ENCODE results near the gene SAXO1.
"Not testable (repeated sequence)": the region's sequence is repeated elsewhere in the genome, so short reads cannot be mapped to it uniquely, and the experiment has no call there.

SAXO1 gene

DNA sequence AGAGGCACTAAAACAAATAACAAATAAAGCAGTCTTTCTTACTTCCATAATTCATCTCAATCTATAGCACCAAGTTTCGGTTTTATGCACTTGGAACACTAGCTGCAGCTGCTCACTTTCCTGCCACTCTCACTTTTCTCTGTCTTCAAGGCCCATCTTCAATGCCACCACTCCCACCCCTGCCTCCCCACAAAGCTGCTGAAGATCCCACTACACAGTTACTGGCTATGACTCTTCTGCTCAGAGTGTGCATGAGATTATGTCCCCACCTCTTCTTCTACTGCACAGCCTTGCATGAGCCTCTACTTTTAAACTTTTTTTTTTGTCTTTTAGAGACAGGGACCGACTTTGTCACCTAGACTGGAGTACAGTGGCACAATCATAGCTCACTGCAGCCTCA, 77.4 kb downstream of the SAXO1 start:
- Mint-ChIP-seq H3K27me3 (peaks cover 8% of the 10 kb centered on the region), H3K4me3 (no peak overlapping the region), H3K27ac (no peak overlapping the region), H3K36me3 (no peaks in the 10 kb centered on the region), H3K4me1 (ENCODE audit: low read depth) (no peaks in the 10 kb centered on the region), H3K9me3 (ENCODE audit: low read depth) (no peaks in the 10 kb centered on the region)

DNA sequence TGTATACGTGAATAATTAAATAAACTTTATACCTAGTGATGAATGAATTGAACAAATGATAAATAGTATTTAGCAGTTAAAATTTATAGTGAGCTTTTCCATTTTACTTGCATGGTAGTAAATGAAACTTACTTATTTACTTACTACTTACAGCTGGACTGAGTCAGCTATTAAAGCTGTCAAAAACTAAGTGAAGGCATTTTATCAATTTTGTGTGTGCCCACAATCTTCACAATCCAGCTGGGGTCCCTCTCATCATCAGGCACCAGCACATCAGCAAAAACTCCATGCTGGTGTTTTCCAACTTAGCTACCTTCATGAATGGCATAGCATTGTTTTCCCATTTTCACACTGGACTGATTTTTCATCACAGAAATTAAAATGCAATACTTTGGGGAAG, 81.1 kb downstream of the SAXO1 start:
- H3K27ac Mint-ChIP-seq = no peak overlapping the region
- H3K9me3 Mint-ChIP-seq (ENCODE audit: low read depth) = no peaks in the 10 kb centered on the region
- H3K4me3 Mint-ChIP-seq = no peak overlapping the region
- peaks cover 4% of the 10 kb centered on the region for H3K27me3 Mint-ChIP-seq
- H3K36me3 Mint-ChIP-seq = no peaks in the 10 kb centered on the region
- H3K4me1 Mint-ChIP-seq (ENCODE audit: low read depth) = no peaks in the 10 kb centered on the region

DNA sequence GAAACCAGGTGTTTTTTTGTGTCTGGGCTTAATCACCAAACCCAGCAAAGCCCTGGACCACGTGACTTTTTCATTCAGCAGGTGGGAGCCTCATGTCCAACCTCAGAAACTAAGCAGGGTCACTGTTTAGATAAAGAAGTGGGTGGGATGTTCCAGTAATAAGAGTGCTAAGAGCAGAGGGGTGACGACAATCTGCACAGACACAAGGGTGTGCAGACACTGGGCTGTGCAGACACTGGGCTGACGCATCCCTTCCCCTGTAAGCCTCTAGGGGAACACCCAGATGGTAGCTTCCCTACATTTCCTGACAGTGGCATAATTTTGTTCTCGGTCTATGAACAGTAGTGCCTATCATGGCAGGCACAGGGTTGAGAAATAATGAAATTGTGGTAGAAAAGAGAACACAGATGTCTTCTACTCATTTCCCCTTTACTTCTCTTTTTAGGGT, 85.1 kb downstream of the SAXO1 start:
- Mint-ChIP-seq H3K36me3 (no peaks in the 10 kb centered on the region), H3K9me3 (ENCODE audit: low read depth) (no peaks in the 10 kb centered on the region), H3K27me3 (peaks cover 1% of the 10 kb centered on the region), H3K4me1 (ENCODE audit: low read depth) (no peaks in the 10 kb centered on the region), H3K4me3 (no peak overlapping the region), H3K27ac (no peak overlapping the region)

DNA sequence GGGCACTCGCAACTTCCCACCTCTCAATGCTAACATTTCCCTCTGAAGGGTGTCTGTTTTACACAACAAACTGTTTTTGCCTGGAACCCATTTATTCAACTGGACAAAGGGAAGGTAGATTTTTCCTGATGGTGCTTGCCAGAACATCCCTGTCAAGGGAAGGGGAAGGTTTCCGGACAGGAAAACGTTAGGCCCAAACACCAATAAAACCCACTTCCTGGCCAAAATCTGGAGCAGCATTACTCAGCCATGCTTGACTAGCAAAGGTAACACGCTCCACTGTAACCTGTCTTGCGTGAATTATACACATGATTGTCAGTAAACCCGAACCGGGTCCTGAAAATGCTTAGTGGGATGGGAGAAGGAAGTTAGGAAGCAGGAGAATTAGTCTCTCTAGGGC, 90.2 kb downstream of the SAXO1 start:
- Mint-ChIP-seq H3K36me3 (no peaks in the 10 kb centered on the region), H3K9me3 (ENCODE audit: low read depth) (no peaks in the 10 kb centered on the region), H3K4me1 (ENCODE audit: low read depth) (no peaks in the 10 kb centered on the region), H3K27ac (no peak overlapping the region), H3K4me3 (no peak overlapping the region), H3K27me3 (peaks cover 1% of the 10 kb centered on the region)

DNA sequence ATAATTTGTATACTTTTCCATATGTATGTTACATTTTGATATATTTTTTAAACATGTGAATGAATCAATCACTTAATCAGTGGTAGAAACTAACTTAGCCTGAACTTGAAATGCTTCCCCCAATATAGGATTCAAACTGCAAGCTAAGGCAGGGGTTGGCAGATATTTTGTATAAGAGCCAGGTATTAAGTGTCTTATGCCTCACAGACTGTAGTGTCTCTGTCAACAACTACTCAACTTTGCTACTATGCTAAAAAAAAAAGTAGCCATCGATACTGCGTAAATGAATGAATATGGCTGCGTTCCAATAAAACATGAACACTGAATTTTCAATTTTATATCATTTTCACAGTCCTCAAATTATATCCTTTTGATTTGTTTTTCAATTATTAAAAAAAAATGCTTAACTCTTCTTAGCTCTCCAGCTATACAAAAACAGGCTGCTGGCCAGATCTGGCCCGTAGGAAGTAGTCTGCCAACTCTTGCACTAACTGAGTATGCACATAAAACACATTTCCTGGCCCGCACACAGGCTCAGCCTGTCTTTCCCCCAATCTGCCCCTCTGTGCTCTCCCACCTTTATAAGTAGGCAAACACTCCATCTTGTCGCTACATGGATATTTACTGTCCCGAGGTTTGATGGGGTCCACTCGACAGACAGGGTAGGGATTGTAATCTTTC, 91.8 kb downstream of the SAXO1 start:
- H3K27ac Mint-ChIP-seq = no peak overlapping the region
- H3K27me3 Mint-ChIP-seq = no peaks in the 10 kb centered on the region
- H3K4me1 Mint-ChIP-seq (ENCODE audit: low read depth) = no peaks in the 10 kb centered on the region
- H3K36me3 Mint-ChIP-seq = peaks cover 3% of the 10 kb centered on the region
- H3K9me3 Mint-ChIP-seq (ENCODE audit: low read depth) = no peaks in the 10 kb centered on the region
- H3K4me3 Mint-ChIP-seq = no peak overlapping the region

DNA sequence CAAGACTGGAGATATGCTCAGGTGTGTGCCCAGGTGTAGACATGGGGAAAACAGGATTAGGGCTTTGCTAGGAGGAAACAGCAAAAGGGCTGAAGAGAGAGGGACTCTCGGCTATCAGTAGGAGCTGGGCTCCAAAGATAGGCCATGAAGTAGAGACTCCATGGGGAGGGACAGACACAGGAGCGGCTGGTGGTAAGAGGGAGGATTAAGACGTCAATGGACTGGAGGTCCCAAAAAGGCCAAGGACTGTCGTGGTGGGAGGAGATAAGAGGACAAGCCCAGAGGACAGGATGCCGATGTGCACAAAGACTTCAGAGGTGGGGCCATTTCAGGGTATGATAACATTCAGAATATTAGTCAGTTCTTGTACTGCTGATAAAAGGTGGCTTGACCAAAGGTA, 93.1 kb downstream of the SAXO1 start:
- peaks cover 3% of the 10 kb centered on the region for H3K36me3 Mint-ChIP-seq
- H3K4me3 Mint-ChIP-seq = no peak overlapping the region
- H3K27me3 Mint-ChIP-seq = no peaks in the 10 kb centered on the region
- H3K4me1 Mint-ChIP-seq (ENCODE audit: low read depth) = no peaks in the 10 kb centered on the region
- no peaks in the 10 kb centered on the region for H3K9me3 Mint-ChIP-seq (ENCODE audit: low read depth)
- no peak overlapping the region for H3K27ac Mint-ChIP-seq

DNA sequence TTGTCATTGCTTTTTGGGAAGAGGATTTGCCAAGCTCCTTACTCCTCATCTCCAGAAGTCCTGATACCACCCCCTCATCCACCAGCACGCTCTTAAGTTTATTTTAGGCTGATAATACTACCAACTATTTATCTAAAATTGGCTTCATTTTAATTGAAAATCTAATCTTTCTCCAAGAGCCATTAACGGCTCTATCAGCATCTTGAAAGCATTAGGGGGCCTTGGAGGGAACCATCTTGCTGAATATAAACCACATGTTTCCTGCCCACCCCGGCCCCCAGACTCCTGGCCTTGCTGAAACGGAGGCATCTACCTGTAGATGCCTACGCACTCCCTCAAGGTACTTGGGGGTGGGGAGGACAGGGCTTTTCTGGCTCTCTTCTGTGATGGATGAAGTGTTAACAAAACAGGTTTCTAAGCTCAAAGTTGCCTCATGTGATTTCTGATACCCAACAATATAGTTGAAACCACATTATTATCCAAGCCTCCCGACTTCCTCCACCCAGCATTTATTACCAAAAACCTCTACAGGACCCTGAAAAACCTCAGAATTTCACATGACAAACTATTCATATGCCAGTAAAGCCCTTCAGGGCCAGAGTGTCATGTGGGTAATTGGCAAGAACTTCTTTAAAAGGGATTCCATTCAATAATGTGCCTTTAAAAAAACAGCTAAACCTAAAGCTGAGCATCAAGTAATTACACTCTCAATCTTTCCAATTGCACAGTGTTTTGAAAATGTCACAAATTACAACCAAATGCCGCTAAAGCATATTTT, 96.7 kb downstream of the SAXO1 start:
- H3K36me3 Mint-ChIP-seq = peaks cover 6% of the 10 kb centered on the region
- H3K4me3 Mint-ChIP-seq = no peak overlapping the region
- peaks cover 7% of the 10 kb centered on the region for H3K9me3 Mint-ChIP-seq (ENCODE audit: low read depth)
- H3K27ac Mint-ChIP-seq = no peak overlapping the region
- no peaks in the 10 kb centered on the region for H3K4me1 Mint-ChIP-seq (ENCODE audit: low read depth)
- peaks cover 2% of the 10 kb centered on the region for H3K27me3 Mint-ChIP-seq

DNA sequence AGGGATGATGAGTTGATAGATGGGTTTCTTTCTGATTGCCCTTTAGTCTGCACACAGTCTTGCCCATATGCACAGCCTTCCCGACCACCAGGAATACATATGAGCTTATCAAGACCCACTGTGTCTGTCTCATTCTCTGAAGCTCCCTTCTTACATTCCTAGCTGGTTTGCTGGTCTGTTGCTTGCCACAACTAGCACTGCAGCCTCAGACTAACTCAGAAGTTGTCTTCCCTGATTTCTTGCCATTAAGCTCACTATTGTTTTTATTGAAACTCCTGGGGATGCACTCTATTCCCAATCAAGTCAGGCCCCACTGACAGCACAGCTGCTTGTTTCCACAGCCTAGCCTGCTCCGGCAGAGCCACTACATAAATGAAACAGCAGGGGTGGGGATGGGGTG, 97.5 kb downstream of the SAXO1 start:
- Mint-ChIP-seq H3K9me3 (ENCODE audit: low read depth) (peaks cover 7% of the 10 kb centered on the region), H3K4me3 (no peak overlapping the region), H3K4me1 (ENCODE audit: low read depth) (no peaks in the 10 kb centered on the region), H3K27me3 (peaks cover 2% of the 10 kb centered on the region), H3K27ac (no peak overlapping the region), H3K36me3 (peaks cover 6% of the 10 kb centered on the region)

DNA sequence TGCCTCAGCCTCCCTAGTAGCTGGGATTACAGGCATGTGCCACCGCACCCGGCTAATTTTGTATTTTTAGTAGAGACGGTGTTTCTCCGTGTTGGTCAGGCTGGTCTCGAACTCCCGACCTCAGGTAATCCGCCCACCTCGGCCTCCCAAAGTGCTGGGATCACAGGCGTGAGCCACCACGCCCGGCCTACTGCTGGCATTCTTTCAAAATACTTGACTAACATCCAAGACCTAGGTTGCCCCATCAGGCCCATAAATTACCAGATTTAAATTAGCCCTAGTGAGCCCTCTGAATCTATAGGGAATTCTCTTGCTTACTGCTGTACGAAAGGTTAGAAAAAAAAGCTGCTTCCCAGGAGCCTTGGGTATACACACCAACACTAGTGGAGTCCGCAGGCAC, 102.4 kb downstream of the SAXO1 start:
- H3K27me3 Mint-ChIP-seq; H3K4me3 Mint-ChIP-seq; H3K36me3 Mint-ChIP-seq; H3K9me3 Mint-ChIP-seq (ENCODE audit: low read depth); H3K27ac Mint-ChIP-seq; H3K4me1 Mint-ChIP-seq (ENCODE audit: low read depth): not testable (repeated sequence)

DNA sequence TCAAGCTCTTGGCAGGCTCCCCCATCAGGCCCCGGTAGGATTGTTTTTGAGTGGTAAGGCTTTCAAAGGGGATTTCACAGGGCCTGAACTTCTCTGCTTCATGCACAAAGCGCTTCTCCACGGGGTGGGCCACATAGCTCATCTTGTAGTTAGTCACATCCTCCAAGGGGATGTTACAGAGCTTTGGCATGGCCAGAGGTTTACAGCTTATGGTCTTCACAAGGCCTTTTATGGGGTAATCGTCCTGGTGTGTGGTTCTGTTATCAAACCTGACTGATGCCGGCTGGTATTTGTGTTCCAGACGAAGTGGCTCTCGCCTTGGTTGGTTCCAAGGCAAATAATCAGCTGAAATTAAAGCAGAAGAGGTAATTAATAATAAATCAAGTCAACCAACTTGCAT, 104.3 kb downstream of the SAXO1 start:
- Mint-ChIP-seq H3K27ac (no peak overlapping the region), H3K4me1 (ENCODE audit: low read depth) (no peaks in the 10 kb centered on the region)

DNA sequence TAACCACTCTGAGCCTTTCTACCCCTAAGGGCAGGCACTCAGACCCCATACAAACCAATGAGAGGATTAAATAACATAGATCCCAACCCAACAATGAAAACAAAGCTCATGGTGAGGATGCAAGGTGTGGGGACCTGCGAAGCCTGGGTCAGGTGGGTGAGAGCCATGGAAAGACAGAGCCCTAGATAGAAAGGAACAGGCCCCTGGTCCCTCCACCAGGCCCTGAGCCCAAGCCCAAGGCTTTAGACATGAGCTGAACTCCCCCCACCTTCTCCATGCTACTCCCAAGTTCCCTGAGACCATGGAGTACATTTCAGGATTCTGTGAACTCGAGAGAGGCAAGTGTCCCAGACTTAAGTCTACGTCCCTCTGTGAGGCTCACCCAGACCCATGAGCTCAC, 106.5 kb downstream of the SAXO1 start:
- H3K9me3 Mint-ChIP-seq (ENCODE audit: low read depth) = no peaks in the 10 kb centered on the region
- H3K36me3 Mint-ChIP-seq = no peaks in the 10 kb centered on the region
- H3K4me1 Mint-ChIP-seq (ENCODE audit: low read depth) = no peaks in the 10 kb centered on the region
- no peak overlapping the region for H3K4me3 Mint-ChIP-seq
- H3K27me3 Mint-ChIP-seq = no peaks in the 10 kb centered on the region
- H3K27ac Mint-ChIP-seq = no peak overlapping the region

More for the DNA sequence above, 104.3 kb downstream of the SAXO1 start:
- H3K4me3 Mint-ChIP-seq = no peak overlapping the region
- H3K36me3 Mint-ChIP-seq = no peaks in the 10 kb centered on the region
- H3K27me3 Mint-ChIP-seq = no peaks in the 10 kb centered on the region
- H3K9me3 Mint-ChIP-seq (ENCODE audit: low read depth) = no peaks in the 10 kb centered on the region

DNA sequence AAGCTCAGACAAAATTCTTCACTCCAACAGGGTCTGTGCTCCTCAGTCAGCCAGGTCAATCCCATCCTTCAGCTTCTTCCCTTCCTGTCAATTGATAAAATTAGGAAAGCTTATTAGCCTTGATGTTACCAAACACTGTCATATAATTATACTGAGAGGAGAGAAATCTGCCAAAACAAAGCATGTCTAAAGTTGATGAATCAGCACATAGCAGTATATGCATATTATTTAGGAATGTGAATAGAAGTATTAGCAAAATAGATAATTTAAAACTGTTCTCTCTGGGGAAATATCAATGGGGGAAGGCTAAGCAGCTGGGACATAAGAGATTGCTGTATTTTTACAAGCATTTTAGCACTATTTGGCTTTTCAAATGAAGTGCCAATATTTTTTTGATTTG, 107.1 kb downstream of the SAXO1 start:
- H3K9me3 Mint-ChIP-seq (ENCODE audit: low read depth) = no peaks in the 10 kb centered on the region
- H3K36me3 Mint-ChIP-seq = no peaks in the 10 kb centered on the region
- H3K27me3 Mint-ChIP-seq = no peaks in the 10 kb centered on the region
- H3K4me3 Mint-ChIP-seq = no peak overlapping the region
- no peak overlapping the region for H3K27ac Mint-ChIP-seq
- no peaks in the 10 kb centered on the region for H3K4me1 Mint-ChIP-seq (ENCODE audit: low read depth)

DNA sequence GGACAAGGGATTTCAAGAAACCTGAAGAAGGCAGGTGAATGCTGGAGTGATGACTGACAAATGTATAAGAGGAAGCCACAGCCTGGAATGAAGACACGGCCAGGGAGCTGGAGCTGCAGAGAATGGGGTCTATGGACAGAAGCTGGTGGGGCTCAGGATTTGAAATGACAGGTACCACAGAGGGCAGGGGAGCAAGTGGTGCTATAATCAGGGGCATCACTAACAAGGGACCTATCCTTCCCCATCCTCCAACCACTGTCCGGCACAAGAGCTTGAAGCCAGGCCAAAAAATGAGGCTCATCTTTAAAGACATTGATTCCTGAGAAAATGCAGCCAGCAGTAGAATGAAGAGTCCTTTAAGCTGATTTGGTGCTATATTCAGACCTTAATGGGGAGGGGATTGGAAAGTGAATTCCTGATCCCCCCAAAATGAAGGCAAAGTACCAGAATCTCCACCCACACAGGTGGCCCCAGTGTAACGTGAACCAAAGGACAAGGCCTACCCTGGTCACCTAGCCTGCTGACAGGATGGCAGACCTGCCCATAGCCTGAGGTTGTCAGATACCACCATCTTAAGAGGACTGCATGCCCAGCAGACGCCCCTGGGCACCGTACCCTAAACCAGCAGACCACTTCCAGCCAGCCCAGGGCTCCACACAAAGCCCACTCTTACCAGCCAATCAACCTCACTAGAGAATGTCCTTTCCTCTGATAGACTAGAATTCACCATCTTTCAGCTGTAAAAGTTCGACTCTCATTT, 109.2 kb downstream of the SAXO1 start:
- no peaks in the 10 kb centered on the region for H3K9me3 Mint-ChIP-seq (ENCODE audit: low read depth)
- H3K36me3 Mint-ChIP-seq = no peaks in the 10 kb centered on the region
- H3K27ac Mint-ChIP-seq = no peak overlapping the region

DNA sequence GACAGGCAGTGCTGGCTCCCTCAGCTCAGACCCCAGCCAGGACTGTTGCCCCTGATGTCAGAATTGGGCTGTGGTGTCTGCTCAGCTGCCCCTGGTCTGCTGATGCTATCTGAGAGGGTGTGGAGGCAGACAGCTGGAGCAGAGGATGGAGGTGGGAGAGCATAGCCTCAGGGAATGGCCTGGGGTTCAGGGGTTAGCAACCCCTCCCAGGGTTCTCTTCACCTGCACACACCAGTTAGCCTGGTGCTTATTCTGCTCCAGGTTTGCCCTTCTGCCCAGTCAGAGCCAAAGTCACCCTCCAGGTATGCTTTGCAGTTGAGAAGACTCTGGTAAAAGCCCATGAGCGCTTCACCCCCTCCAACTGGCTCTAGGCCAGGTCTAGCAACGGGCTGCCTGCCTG, 109.8 kb downstream of the SAXO1 start:
- Mint-ChIP-seq H3K4me3 (no peak overlapping the region), H3K9me3 (ENCODE audit: low read depth) (no peaks in the 10 kb centered on the region), H3K4me1 (ENCODE audit: low read depth) (no peaks in the 10 kb centered on the region), H3K27ac (no peak overlapping the region), H3K36me3 (no peaks in the 10 kb centered on the region), H3K27me3 (no peaks in the 10 kb centered on the region)

More for the DNA sequence above, 109.2 kb downstream of the SAXO1 start:
- no peak overlapping the region for H3K4me3 Mint-ChIP-seq
- H3K27me3 Mint-ChIP-seq = no peaks in the 10 kb centered on the region
- H3K4me1 Mint-ChIP-seq (ENCODE audit: low read depth) = no peaks in the 10 kb centered on the region

DNA sequence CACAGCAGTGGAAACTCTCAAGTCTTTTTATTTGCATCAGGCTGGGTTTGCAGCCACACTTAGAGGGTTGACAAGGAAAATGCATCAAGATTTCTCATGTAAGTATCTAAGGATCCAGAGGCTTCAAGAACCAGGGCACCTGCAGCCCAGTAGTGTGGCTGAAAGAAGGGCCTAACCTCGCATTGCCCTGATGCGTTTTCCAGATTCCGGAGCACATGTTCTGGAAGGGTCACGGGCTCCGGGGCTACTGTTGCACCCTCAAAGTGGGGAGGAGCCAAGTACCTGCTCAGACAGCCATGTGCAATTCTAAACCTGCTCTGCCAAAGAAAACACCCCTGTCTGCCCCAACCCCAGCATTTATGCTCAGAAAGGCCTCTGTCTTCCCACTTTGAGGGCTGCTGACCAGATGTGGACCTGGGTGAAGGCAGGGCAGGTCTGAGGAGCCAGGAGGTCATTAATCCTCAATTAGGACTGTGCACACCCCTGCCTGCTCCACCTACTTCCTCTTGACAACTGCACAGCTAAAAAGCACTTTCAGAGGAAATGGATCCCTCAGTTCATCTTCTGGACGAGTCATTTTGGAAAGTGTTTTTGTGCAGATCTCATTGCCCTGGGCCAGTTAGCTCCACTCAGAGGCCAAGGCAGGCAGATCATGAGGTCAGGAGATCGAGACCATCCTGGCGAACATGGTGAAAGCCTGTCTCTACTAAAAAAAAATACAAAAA, 110.7 kb downstream of the SAXO1 start:
- no peaks in the 10 kb centered on the region for H3K9me3 Mint-ChIP-seq (ENCODE audit: low read depth)
- no peaks in the 10 kb centered on the region for H3K4me1 Mint-ChIP-seq (ENCODE audit: low read depth)
- no peaks in the 10 kb centered on the region for H3K27me3 Mint-ChIP-seq
- H3K27ac Mint-ChIP-seq = no peak overlapping the region
- no peaks in the 10 kb centered on the region for H3K36me3 Mint-ChIP-seq
- H3K4me3 Mint-ChIP-seq = no peak overlapping the region
